Ovary (tissue), 10 donors: Measurements from ENCODE around the gene ARRDC5. TPM values are rescaled to one million over a fixed set of nuclear protein-coding genes. Genes with fewer than 3 reads are reported as not detected.
"Not testable (repeated sequence)": the region's sequence is repeated elsewhere in the genome, so short reads cannot be mapped to it uniquely, and the experiment has no call there.

Experiments used
- DNase-seq, 5 donors: peaks; one replicate each; pipeline ENCODE4 v3.0.0-alpha.2; 2019 to 2020
- H3K27ac ChIP-seq, 2 donors: fragments of 200-600 bp; one replicate each; pipeline versions ENCODE4 v1.5.1 to v1.8.0; 2019 to 2022
- H3K27me3 ChIP-seq: fragments of 200-600 bp; one replicate; pipeline ENCODE4 v1.8.0; 2022
- H3K36me3 ChIP-seq: fragments of 200-600 bp; sonication (generic); one replicate; pipeline ENCODE4 v1.5.1; 2019
- H3K4me1 ChIP-seq: one replicate; pipeline ENCODE4 v1.8.1; 2013; ENCODE audit warnings: mild to moderate bottlenecking, moderate library complexity; ENCODE audit not compliant: insufficient read depth
- H3K4me3 ChIP-seq: fragments of 200-600 bp; sonication (generic); one replicate; pipeline ENCODE4 v1.5.1; 2017
- H3K9me3 ChIP-seq, 2 donors: fragments of 200-600 bp in 1 of 2; sonication (generic) in 1 of 2; one replicate each; pipeline versions ENCODE4 v1.5.1 to v1.8.1; 2013 to 2019; ENCODE audit warnings: mild to moderate bottlenecking in 1 of 2, moderate library complexity in 1 of 2
- EP300 ChIP-seq: sonication (generic); formaldehyde crosslinking; IDR thresholded peaks from one replicate; pipeline ENCODE4 v1.6.1; 2017; ENCODE audit warnings: antibody characterized with exemption
- POLR2A ChIP-seq: fragments of 450-650 bp; IDR thresholded peaks from one replicate; pipeline ENCODE4 v1.6.1; 2017; ENCODE audit warnings: antibody characterized with exemption, mild to moderate bottlenecking, moderate library complexity
- WGBS, 3 donors: extraction: QIAGEN DNeasy Blood & Tissue Kit in 1 of 3; methylation state at CpG; one replicate each; pipeline versions ENCODE4 v1.1.5 to v1.1.7; 2013 to 2017; 5-methylcytosine and 5-hydroxymethylcytosine counted together
- intact Hi-C, 4 donors: fragments of 100-400 bp; cut with DNase I; formaldehyde crosslinking; loops; one replicate each; pipeline versions ENCODE4 v1.11.0 to v1.15.1; 2022 to 2023
- long read RNA-seq, 3 donors: library from polyadenylated mRNA in 2 of 3; unstranded in 2 of 3; transcript quantifications; one replicate each; pipeline ENCODE4 v2.0.0 and lab custom pipeline, GENCODE V29; 2021 to 2026
- polyA plus RNA-seq, 2 donors: library from polyadenylated mRNA; stranded (reverse); fragments of 200-250 nt in 1 of 2; fragments of 350-450 nt in 1 of 2; fragmentation: Illumina TruSeq in 1 of 2; extraction: RNeasy Lipid Tissue Mini Kit (QIAGEN cat#74804) in 1 of 2; gene quantifications; one replicate each; pipeline ENCODE4 v1.2.3, GENCODE V29; 2013 to 2014
- total RNA-seq, 7 donors: library from RNA; depleted of rRNA in 2 of 7; stranded (reverse); fragments of >200 nt in 2 of 7; fragmentation: NEBNext Ultra II Directional in 3 of 7; extraction: Animal tissue kit (Norgen Biotek cat#: 25700) in 3 of 7; gene quantifications; one replicate each; pipeline versions ENCODE4 v1.1.0 to v1.2.4, GENCODE V29; 2016 to 2023
- TF ChIP-seq, protein P1 (sequence below), 3 donors: fragments of 450-650 bp in 2 of 3; fragments of 200-600 bp in 1 of 3; IDR thresholded peaks; one replicate each; pipeline versions ENCODE4 v1.5.1 to v1.8.0; 2016 to 2022; ENCODE audit warnings: antibody characterized with exemption in 3 of 3, mild to moderate bottlenecking in 1 of 3
- donor health status: DM: no; HTN: no; CAD: no; lungs with moderate emphysema.
- donor health status: DM: no; HTN: no; CAD: no.
- donor health status: Bipolar disorder and iron deficiency.
- donor health status: DM: yes; HTN: yes; CAD: no.
- donor health status: DM: no; HTN: no; CAD: no.
- donor health status: DM: yes; HTN: yes; CAD: no.

The ARRDC5 gene
- total RNA-seq (1 to 10 TPM in 1 of 7 donors, under 1 TPM in 4, not detected in 2; 0.15 to 1.2 (median 0.28) TPM), polyA plus RNA-seq (under 1 TPM in 1 of 2 donors, not detected in 1; 0.07 TPM)
- long read RNA-seq, donor 1, result 0 reads
- long read RNA-seq, donor 2, result 0 reads
- long read RNA-seq, donor 3, result 0 reads

DNA sequence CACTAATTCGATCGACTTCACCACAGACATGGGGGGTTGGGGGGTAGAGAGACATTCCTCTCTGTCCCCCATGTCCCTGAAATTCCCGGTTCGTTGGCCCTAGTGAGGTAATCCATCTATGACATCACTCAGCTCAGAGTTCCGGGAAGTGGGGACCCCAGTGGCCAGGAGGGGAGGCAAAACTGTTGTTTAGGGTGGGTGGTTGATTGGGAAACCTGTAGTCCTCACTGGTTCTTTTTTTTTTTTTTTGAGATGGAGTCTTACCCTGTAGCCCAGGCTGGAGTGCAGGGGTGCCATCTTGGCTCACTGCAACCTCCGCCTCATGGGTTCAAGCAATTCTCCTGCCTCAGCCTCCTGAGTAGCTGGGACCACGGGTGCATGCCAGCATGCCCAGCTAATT lies at the start of gene ARRDC5:
Gene ARRDC5 (minus strand): TSS at position 101 of the 400 bp plus-strand sequence. CDS start 71 bp downstream, at position 30.
- WGBS, 3 donors, result 77 to 88% (median 81%) methylated on average over 7 of the region's 7 CpGs
- Histone ChIP-seq H3K36me3 (no peaks in the 10 kb centered on the region), H3K4me3 (no peak within 1 kb of the TSS), H3K27me3 (no peaks in the 10 kb centered on the region), H3K27ac (no peak within 1 kb of the TSS), H3K4me1 (no peaks in the 10 kb centered on the region), H3K9me3 (no peaks in the 10 kb centered on the region)
- TF ChIP-seq, protein P1, sequence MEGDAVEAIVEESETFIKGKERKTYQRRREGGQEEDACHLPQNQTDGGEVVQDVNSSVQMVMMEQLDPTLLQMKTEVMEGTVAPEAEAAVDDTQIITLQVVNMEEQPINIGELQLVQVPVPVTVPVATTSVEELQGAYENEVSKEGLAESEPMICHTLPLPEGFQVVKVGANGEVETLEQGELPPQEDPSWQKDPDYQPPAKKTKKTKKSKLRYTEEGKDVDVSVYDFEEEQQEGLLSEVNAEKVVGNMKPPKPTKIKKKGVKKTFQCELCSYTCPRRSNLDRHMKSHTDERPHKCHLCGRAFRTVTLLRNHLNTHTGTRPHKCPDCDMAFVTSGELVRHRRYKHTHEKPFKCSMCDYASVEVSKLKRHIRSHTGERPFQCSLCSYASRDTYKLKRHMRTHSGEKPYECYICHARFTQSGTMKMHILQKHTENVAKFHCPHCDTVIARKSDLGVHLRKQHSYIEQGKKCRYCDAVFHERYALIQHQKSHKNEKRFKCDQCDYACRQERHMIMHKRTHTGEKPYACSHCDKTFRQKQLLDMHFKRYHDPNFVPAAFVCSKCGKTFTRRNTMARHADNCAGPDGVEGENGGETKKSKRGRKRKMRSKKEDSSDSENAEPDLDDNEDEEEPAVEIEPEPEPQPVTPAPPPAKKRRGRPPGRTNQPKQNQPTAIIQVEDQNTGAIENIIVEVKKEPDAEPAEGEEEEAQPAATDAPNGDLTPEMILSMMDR (IDR thresholded peaks at IDR 0.05), result no peak
- TF ChIP-seq POLR2A (no peak), EP300 (no peak)
- intact Hi-C loops, result no loop called here
- no peak for DNase-seq

DNA sequence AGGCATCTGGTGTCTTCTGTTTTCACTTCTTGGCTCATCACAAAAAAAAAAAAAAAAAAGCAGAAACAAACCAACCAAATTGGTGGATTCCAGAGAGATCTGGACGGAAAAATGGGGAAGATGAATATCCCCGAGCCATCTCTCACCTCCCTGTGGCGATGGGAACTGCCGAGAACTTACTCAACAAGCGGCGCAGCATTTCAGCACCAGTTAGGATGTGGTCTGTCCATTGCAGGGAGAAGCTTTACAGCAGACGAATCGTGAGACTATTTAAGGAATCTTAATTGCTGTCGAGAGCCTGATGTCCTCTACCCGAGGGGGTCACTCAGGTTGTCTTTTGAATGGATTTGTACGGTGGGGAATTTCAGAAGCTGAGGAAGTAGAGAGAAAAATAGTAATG lies 49.0 kb upstream of the ARRDC5 start:
- DNase-seq, result no peak
- H3K27me3 ChIP-seq, result no peaks in the 10 kb centered on the region
- H3K4me3 ChIP-seq, result no peak overlapping the region
- no peaks in the 10 kb centered on the region for H3K9me3 ChIP-seq
- no peak overlapping the region for H3K27ac ChIP-seq
- TF ChIP-seq, protein P1 (IDR thresholded peaks at IDR 0.05), result no peak
- TF ChIP-seq EP300 (no peak), POLR2A (no peak)
- no peaks in the 10 kb centered on the region for H3K4me1 ChIP-seq
- WGBS, 3 donors, result 75 to 79% (median 77%) methylated on average over 11 of the region's 11 CpGs
- no peaks in the 10 kb centered on the region for H3K36me3 ChIP-seq
- intact Hi-C loops, result no loop called here

DNA sequence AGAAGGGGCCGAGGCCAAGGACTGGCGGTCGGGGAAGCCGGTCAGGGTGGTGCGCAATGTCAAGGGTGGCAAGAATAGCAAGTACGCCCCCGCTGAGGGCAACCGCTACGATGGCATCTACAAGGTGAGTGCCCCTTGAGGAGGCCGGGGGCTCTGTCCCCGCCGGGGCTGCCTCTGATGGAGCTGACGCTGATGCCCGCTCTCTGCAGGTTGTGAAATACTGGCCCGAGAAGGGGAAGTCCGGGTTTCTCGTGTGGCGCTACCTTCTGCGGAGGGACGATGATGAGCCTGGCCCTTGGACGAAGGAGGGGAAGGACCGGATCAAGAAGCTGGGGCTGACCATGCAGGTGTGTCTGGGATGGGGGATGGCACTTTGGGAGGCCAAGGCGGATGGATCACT lies 48.0 kb upstream of the ARRDC5 start:
- 92 to 98% (median 94%) methylated on average over 23 of the region's 23 CpGs for WGBS, 3 donors
- intact Hi-C loops, H3K4me1 ChIP-seq, H3K36me3 ChIP-seq, H3K27ac ChIP-seq, DNase-seq, H3K9me3 ChIP-seq, H3K4me3 ChIP-seq, H3K27me3 ChIP-seq: not testable (repeated sequence)

- H3K4me1 ChIP-seq, H3K36me3 ChIP-seq, H3K27ac ChIP-seq, H3K9me3 ChIP-seq, H3K4me3 ChIP-seq, intact Hi-C loops, H3K27me3 ChIP-seq, DNase-seq: not testable (repeated sequence)
- WGBS, 3 donors, result 96 to 97% (median 97%) methylated on average over 35 of the region's 35 CpGs
These were observed 39.0 kb upstream of the ARRDC5 start for GRCh38 chr19:4941638-4942169.

- DNase-seq, result no peak
- 82 to 94% (median 92%) methylated on average over 7 of the region's 7 CpGs for WGBS, 3 donors
- Histone ChIP-seq H3K4me3 (no peak overlapping the region), H3K27me3 (no peaks in the 10 kb centered on the region), H3K4me1 (no peaks in the 10 kb centered on the region), H3K27ac (no peak overlapping the region), H3K36me3 (no peaks in the 10 kb centered on the region), H3K9me3 (no peaks in the 10 kb centered on the region)
- intact Hi-C loops, result no loop called here
- TF ChIP-seq EP300 (no peak), POLR2A (no peak)
- TF ChIP-seq, protein P1 (IDR thresholded peaks at IDR 0.05), result no peak
These were observed 36.8 kb upstream of the ARRDC5 start for GRCh38 chr19:4939466-4939865.

- H3K4me3 ChIP-seq, H3K4me1 ChIP-seq, DNase-seq, H3K27ac ChIP-seq, H3K36me3 ChIP-seq, intact Hi-C loops, H3K9me3 ChIP-seq, H3K27me3 ChIP-seq: not testable (repeated sequence)
- 87 to 92% (median 89%) methylated on average over 4 of the region's 4 CpGs for WGBS, 3 donors
These were observed 35.8 kb upstream of the ARRDC5 start for GRCh38 chr19:4938461-4938860.
